Smooth muscle cell (in vitro differentiated cells): ENCODE measurements around the gene LRP1B. TPM values are rescaled to one million over a fixed set of nuclear protein-coding genes. Genes with fewer than 3 reads are reported as not detected.

Source experiments
- DNase-seq: peaks from one replicate; lab custom pipeline; 2025; ENCODE audit not compliant: unreplicated experiment; lab: John Stamatoyannopoulos, UW
- H2AFZ ChIP-seq: fragments of 200-600 bp; sonication (generic); 2 replicates; pipeline ENCODE4 v1.6.0; 2016; ENCODE audit warnings: antibody characterized with exemption, low read depth, mild to moderate bottlenecking
- H3F3A ChIP-seq: fragments of 200-600 bp; sonication (generic); 2 replicates; pipeline ENCODE4 v1.6.0; 2017; ENCODE audit warnings: antibody characterized with exemption, low read depth
- H3K27ac ChIP-seq: fragments of 200-600 bp; sonication (generic); 2 replicates; pipeline ENCODE4 v1.5.1; 2016; ENCODE audit warnings: low read depth, mild to moderate bottlenecking
- H3K27me3 ChIP-seq: fragments of 200-600 bp; sonication (generic); 2 replicates; pipeline ENCODE4 v1.6.1; 2016; ENCODE audit warnings: low read depth, mild to moderate bottlenecking
- H3K36me3 ChIP-seq: fragments of 200-600 bp; sonication (generic); 2 replicates; pipeline ENCODE4 v1.5.1; 2016; ENCODE audit warnings: low read depth
- H3K4me1 ChIP-seq: fragments of 200-600 bp; sonication (generic); 2 replicates; pipeline ENCODE4 v1.5.1; 2016; ENCODE audit warnings: low read depth
- H3K4me2 ChIP-seq: fragments of 200-600 bp; sonication (generic); 2 replicates; pipeline ENCODE4 v1.6.0; 2016; ENCODE audit warnings: mild to moderate bottlenecking
- H3K4me3 ChIP-seq: fragments of 200-600 bp; sonication (generic); 2 replicates; pipeline ENCODE4 v1.5.1; 2016; ENCODE audit warnings: mild to moderate bottlenecking
- H3K79me2 ChIP-seq: fragments of 200-600 bp; sonication (generic); 2 replicates; pipeline ENCODE4 v1.6.0; 2016; ENCODE audit warnings: low read depth, mild to moderate bottlenecking
- H3K9ac ChIP-seq: fragments of 200-600 bp; sonication (generic); 2 replicates; pipeline ENCODE4 v1.6.0; 2016; ENCODE audit warnings: low read depth
- H3K9me3 ChIP-seq: fragments of 200-600 bp; sonication (generic); replicated peaks from 2 replicates; pipeline ENCODE4 v1.5.1; 2016; ENCODE audit warnings: low read depth
- H4K20me1 ChIP-seq: fragments of 200-600 bp; sonication (generic); 2 replicates; pipeline ENCODE4 v1.6.0; 2016; ENCODE audit warnings: low read depth
- WGBS: methylation state at CpG from one replicate; pipeline ENCODE4 v1.1.7; 2016; ENCODE audit warnings: low lambda C conversion rate; 5-methylcytosine and 5-hydroxymethylcytosine counted together
- polyA plus RNA-seq: library from polyadenylated mRNA; unstranded; fragments of >200 nt; fragmentation: Nextera tagmentation; extraction: Ambion mirVana; gene quantifications from 2 replicates; pipeline ENCODE4 v1.2.1, GENCODE V29; 2016
- total RNA-seq: library from RNA; depleted of rRNA; stranded (reverse); fragments of >200 nt; gene quantifications from 2 replicates; pipeline ENCODE4 v1.2.3, GENCODE V29; 2014
- TF ChIP-seq, protein P1 (sequence below): fragments of 200-600 bp; sonication (generic); IDR thresholded peaks from 2 replicates; pipeline ENCODE4 v1.5.1; 2017; ENCODE audit warnings: borderline replicate concordance, mild to moderate bottlenecking, antibody characterized with exemption; ENCODE audit not compliant: insufficient read depth, poor library complexity, severe bottlenecking

Gene LRP1B
- total and polyA plus RNA-seq, 2 experiments from 2014 or later, result 0.08 to 2.9 TPM

DNA sequence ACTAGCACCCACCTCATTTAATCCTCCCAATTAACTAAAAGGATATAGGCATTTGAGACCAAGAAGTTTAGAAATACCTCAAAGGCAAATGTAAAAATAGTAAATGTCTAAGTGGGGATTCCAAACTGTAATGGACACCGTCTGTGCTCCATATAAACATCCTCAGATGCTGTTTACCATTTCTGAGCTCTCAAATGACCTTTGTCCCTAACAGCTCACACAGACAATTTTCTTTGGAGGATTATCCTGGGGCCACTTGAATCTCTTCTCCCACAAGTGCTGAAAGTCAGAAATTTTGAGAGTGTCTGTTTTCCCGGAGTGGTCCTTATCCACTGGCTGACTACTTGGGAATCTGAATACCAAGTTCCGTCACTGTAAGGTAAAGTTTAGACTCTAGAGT is 1418.9 kb downstream of the LRP1B start:
- DNase-seq, result no peak
- H3K79me2 ChIP-seq, result no peaks in the 10 kb centered on the region
- no peaks in the 10 kb centered on the region for H3K27me3 ChIP-seq
- H3K4me1 ChIP-seq, result no peaks in the 10 kb centered on the region
- TF ChIP-seq, protein P1, sequence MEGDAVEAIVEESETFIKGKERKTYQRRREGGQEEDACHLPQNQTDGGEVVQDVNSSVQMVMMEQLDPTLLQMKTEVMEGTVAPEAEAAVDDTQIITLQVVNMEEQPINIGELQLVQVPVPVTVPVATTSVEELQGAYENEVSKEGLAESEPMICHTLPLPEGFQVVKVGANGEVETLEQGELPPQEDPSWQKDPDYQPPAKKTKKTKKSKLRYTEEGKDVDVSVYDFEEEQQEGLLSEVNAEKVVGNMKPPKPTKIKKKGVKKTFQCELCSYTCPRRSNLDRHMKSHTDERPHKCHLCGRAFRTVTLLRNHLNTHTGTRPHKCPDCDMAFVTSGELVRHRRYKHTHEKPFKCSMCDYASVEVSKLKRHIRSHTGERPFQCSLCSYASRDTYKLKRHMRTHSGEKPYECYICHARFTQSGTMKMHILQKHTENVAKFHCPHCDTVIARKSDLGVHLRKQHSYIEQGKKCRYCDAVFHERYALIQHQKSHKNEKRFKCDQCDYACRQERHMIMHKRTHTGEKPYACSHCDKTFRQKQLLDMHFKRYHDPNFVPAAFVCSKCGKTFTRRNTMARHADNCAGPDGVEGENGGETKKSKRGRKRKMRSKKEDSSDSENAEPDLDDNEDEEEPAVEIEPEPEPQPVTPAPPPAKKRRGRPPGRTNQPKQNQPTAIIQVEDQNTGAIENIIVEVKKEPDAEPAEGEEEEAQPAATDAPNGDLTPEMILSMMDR, result no peak
- H3K4me3 ChIP-seq, result no peak overlapping the region
- no peak overlapping the region for H2AFZ ChIP-seq
- H3K9ac ChIP-seq, result no peak overlapping the region
- no peaks in the 10 kb centered on the region for H4K20me1 ChIP-seq
- H3K27ac ChIP-seq, result no peak overlapping the region
- H3K9me3 ChIP-seq, result no peaks in the 10 kb centered on the region
- H3F3A ChIP-seq, result no peaks in the 10 kb centered on the region
- WGBS, result 45% methylated on average over 3 of the region's 3 CpGs
- H3K4me2 ChIP-seq, result no peak overlapping the region
- H3K36me3 ChIP-seq, result no peaks in the 10 kb centered on the region

- Histone ChIP-seq H3K9me3 (no peaks in the 10 kb centered on the region), H3K9ac (no peak overlapping the region), H3K36me3 (no peaks in the 10 kb centered on the region), H2AFZ (no peak overlapping the region), H3K27ac (no peak overlapping the region), H3K27me3 (no peaks in the 10 kb centered on the region), H3K4me1 (no peaks in the 10 kb centered on the region), H3K4me2 (no peak overlapping the region), H3K4me3 (no peak overlapping the region), H3F3A (no peaks in the 10 kb centered on the region), H4K20me1 (no peaks in the 10 kb centered on the region), H3K79me2 (no peaks in the 10 kb centered on the region)
- DNase-seq, result no peak
- WGBS, result 97% methylated on average over 5 of the region's 5 CpGs
- TF ChIP-seq, protein P1, result no peak
These were observed 1429.1 kb downstream of the LRP1B start for GRCh38 chr2:140701726-140702125.

GRCh38 chr2:140698636-140699035 is 1432.2 kb downstream of the LRP1B start:
- DNase-seq, result no peak
- no peak overlapping the region for H3K9ac ChIP-seq
- H3K9me3 ChIP-seq, result no peaks in the 10 kb centered on the region
- 89% methylated on average over 2 of the region's 2 CpGs for WGBS
- H3K4me3 ChIP-seq, result no peak overlapping the region
- no peaks in the 10 kb centered on the region for H4K20me1 ChIP-seq
- H3K4me1 ChIP-seq, result no peaks in the 10 kb centered on the region
- H3K79me2 ChIP-seq, result no peaks in the 10 kb centered on the region
- no peaks in the 10 kb centered on the region for H3K27me3 ChIP-seq
- no peak overlapping the region for H3K27ac ChIP-seq
- TF ChIP-seq, protein P1, result no peak
- no peak overlapping the region for H3K4me2 ChIP-seq
- H3K36me3 ChIP-seq, result no peaks in the 10 kb centered on the region
- H2AFZ ChIP-seq, result no peak overlapping the region
- no peaks in the 10 kb centered on the region for H3F3A ChIP-seq

GRCh38 chr2:140696449-140696848 is 1434.4 kb downstream of the LRP1B start:
- Histone ChIP-seq H4K20me1 (no peaks in the 10 kb centered on the region), H3K27ac (no peak overlapping the region), H3K4me3 (no peak overlapping the region), H3F3A (no peaks in the 10 kb centered on the region), H3K36me3 (no peaks in the 10 kb centered on the region), H3K79me2 (no peaks in the 10 kb centered on the region), H3K9me3 (no peaks in the 10 kb centered on the region), H3K27me3 (no peaks in the 10 kb centered on the region), H3K4me1 (no peaks in the 10 kb centered on the region), H2AFZ (no peak overlapping the region), H3K9ac (no peak overlapping the region), H3K4me2 (no peak overlapping the region)
- WGBS, result 90% methylated on average over 3 of the region's 3 CpGs
- TF ChIP-seq, protein P1, result no peak
- no peak for DNase-seq
